KG1 (cell line): ENCODE measurements around the gene FYB2.
"Not testable (repeated sequence)": the region's sequence is repeated elsewhere in the genome, so short reads cannot be mapped to it uniquely, and the experiment has no call there.

Experiments
- DNase-seq: peaks from one replicate; lab custom pipeline; 2025; lab: John Stamatoyannopoulos, UW

FYB2 gene

GRCh38 chr1:56788588-56788987, 30.6 kb downstream of the FYB2 start:
- no peak for DNase-seq

GRCh38 chr1:56788102-56788501, 31.1 kb downstream of the FYB2 start:
- no peak for DNase-seq

- no peak for DNase-seq
Observed at GRCh38 chr1:56787330-56787729, 31.9 kb downstream of the FYB2 start.

- DNase-seq: no peak
Observed at GRCh38 chr1:56782773-56783172, 36.4 kb downstream of the FYB2 start.

- no peak for DNase-seq
Observed at GRCh38 chr1:56780826-56781225, 38.4 kb downstream of the FYB2 start.

GRCh38 chr1:56780128-56780750, 39.0 kb downstream of the FYB2 start:
- no peak for DNase-seq

GRCh38 chr1:56777972-56778371, 41.2 kb downstream of the FYB2 start:
- no peak for DNase-seq

GRCh38 chr1:56774732-56775131, 44.5 kb downstream of the FYB2 start:
- not testable (repeated sequence) for DNase-seq

GRCh38 chr1:56774067-56774609, 45.1 kb downstream of the FYB2 start:
- no peak for DNase-seq

- no peak for DNase-seq
Observed at GRCh38 chr1:56773341-56774066, 45.7 kb downstream of the FYB2 start.

GRCh38 chr1:56771717-56772116, 47.5 kb downstream of the FYB2 start:
- no peak for DNase-seq

GRCh38 chr1:56758794-56759193, 60.4 kb downstream of the FYB2 start:
- no peak for DNase-seq

- no peak for DNase-seq
Observed at GRCh38 chr1:56758135-56758534, 61.1 kb downstream of the FYB2 start.

GRCh38 chr1:56755911-56756310, 63.3 kb downstream of the FYB2 start:
- DNase-seq: no peak

GRCh38 chr1:56754708-56755479, 64.3 kb downstream of the FYB2 start:
- no peak for DNase-seq

GRCh38 chr1:56745231-56745630, 74.0 kb downstream of the FYB2 start:
- no peak for DNase-seq

GRCh38 chr1:56728964-56729363, 90.2 kb downstream of the FYB2 start:
- no peak for DNase-seq

- no peak for DNase-seq
Observed at GRCh38 chr1:56726706-56727105, 92.5 kb downstream of the FYB2 start.

GRCh38 chr1:56719171-56719570, 100.0 kb downstream of the FYB2 start:
- no peak for DNase-seq

- DNase-seq: no peak
Observed at GRCh38 chr1:56715156-56715555, 104.0 kb downstream of the FYB2 start.

- DNase-seq: no peak
Observed at GRCh38 chr1:56713112-56713511, 106.1 kb downstream of the FYB2 start.

- no peak for DNase-seq
Observed at GRCh38 chr1:56712150-56712549, 107.1 kb downstream of the FYB2 start.

GRCh38 chr1:56710646-56711045, 108.6 kb downstream of the FYB2 start:
- no peak for DNase-seq
